ENCODE data around the gene CLEC16A.

DNA sequence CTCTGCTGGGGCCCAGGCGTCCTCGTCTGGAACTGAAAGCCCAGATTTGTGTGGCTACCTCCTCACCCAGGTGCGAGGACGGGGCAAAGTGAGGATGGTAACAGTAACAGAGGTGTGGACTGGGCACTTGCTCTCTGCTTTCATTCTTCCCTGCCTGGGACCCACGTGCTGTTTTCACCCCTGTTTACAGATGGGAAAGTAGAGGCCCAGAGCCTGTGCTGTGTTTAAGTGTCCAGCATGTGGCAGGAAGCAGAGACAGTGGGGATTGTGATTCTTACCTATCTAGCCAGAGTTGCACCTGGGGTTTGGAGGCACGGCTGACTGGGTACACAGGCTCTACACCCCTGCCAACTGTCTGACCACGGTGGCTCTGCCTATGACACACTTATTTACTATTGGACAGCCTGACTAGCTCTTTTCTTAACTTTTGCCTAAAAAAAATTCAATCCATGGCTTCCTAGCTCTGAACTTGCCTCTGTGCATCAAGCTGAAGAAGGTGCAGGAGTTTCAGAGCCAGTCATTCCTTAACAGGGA, 155.4 kb downstream of the CLEC16A start:
- TF ChIP-seq, protein P1, sequence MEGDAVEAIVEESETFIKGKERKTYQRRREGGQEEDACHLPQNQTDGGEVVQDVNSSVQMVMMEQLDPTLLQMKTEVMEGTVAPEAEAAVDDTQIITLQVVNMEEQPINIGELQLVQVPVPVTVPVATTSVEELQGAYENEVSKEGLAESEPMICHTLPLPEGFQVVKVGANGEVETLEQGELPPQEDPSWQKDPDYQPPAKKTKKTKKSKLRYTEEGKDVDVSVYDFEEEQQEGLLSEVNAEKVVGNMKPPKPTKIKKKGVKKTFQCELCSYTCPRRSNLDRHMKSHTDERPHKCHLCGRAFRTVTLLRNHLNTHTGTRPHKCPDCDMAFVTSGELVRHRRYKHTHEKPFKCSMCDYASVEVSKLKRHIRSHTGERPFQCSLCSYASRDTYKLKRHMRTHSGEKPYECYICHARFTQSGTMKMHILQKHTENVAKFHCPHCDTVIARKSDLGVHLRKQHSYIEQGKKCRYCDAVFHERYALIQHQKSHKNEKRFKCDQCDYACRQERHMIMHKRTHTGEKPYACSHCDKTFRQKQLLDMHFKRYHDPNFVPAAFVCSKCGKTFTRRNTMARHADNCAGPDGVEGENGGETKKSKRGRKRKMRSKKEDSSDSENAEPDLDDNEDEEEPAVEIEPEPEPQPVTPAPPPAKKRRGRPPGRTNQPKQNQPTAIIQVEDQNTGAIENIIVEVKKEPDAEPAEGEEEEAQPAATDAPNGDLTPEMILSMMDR (IDR thresholded peaks at IDR 0.05) = no peak
- no peak for TF ChIP-seq EZH2 (IDR thresholded peaks at IDR 0.05; ENCODE audit: borderline replicate concordance, insufficient read depth, low read depth, low read length, poor library complexity, severe bottlenecking)
